Measurements from ENCODE around the gene LRMDA. TPM values are rescaled to one million over a fixed set of nuclear protein-coding genes. Genes with fewer than 3 reads are reported as not detected.

The LRMDA gene
- total and polyA plus RNA-seq, 2 of the 13 experiments (the other 11 are each of a cell fraction or from before 2014, with no cell fraction given), result 13.4 to 22.0 TPM

GRCh38 chr10:76557366-76557765, 1125.9 kb downstream of the LRMDA start:
- Histone ChIP-seq H3K9ac (ENCODE audit: insufficient read depth, low read depth, low read length) (no peak overlapping the region), H3K79me2 (ENCODE audit: insufficient read depth, low read length) (no peaks in the 10 kb centered on the region), H3K36me3 (replicated peaks in 1 of 2; ENCODE audit: control insufficient read depth in 1 of 2, insufficient read depth in 2 of 2, low read length in 2 of 2) (no peaks in the 10 kb centered on the region), H3K4me3 (replicated peaks in 1 of 3; ENCODE audit: insufficient read depth in 1 of 3, low read depth in 2 of 3, low read length in 3 of 3) (no peak overlapping the region), H2AFZ (ENCODE audit: low read length) (no peak overlapping the region), H3K4me1 (ENCODE audit: insufficient read depth, low read length) (peaks cover 33% of the 10 kb centered on the region), H3K27me3 (ENCODE audit: control insufficient read depth in 1 of 2, insufficient read depth in 2 of 2, low read length in 2 of 2) (no peaks in the 10 kb centered on the region), H4K20me1 (ENCODE audit: insufficient read depth, low read length) (no peaks in the 10 kb centered on the region), H3K27ac (ENCODE audit: extremely low read length, insufficient read depth, low read length) (no peak overlapping the region), H3K4me2 (ENCODE audit: low read depth, low read length) (no peak overlapping the region), H3K9me3 (ENCODE audit: low read length) (no peaks in the 10 kb centered on the region)
- in situ Hi-C loops (cut with HindIII; ENCODE audit: extremely low pct_ligation_motif_present, low pct_unique_long_range_greater_than_20kb), result no loop called here
- ChIA-PET CTCF (ENCODE audit: low intra/inter-chr PET ratio, low total read pairs) (no interaction called here), POLR2A (no interaction called here)
- no TSS peak for BruUV-seq (replicated peaks)
- ATAC-seq (no peak), FAIRE-seq (no peak), DNase-seq (ENCODE audit: low spot score) (no peak)
- WGBS (ENCODE audit: low lambda C conversion rate), result 87% methylated on average over 4 of the region's 4 CpGs
- intact Hi-C loops (cut with micrococcal nuclease; ENCODE audit: unreplicated experiment), result no loop called here
- TF ChIP-seq ZNF549 (CRISPR knock-in tag; IDR thresholded peaks at IDR 0.05) (no peak), FOXO4 (CRISPR knock-in tag; conservative IDR thresholded peaks at IDR 0.05) (no peak), MTA3 (CRISPR knock-in tag; IDR thresholded peaks at IDR 0.05) (no peak), ZNF761 (CRISPR knock-in tag; conservative IDR thresholded peaks at IDR 0.05) (no peak), ZFP41 (CRISPR knock-in tag; IDR thresholded peaks at IDR 0.05; ENCODE audit: borderline replicate concordance) (no peak)

GRCh38 chr10:76558586-76558985, 1127.2 kb downstream of the LRMDA start:
- no peaks in the 10 kb centered on the region for H3K27me3 ChIP-seq (ENCODE audit: control insufficient read depth in 1 of 2, insufficient read depth in 2 of 2, low read length in 2 of 2)
- ATAC-seq, result peak; percentile 69
- H3K4me1 ChIP-seq (ENCODE audit: insufficient read depth, low read length), result peaks cover 33% of the 10 kb centered on the region
- CTCF ChIA-PET (ENCODE audit: low intra/inter-chr PET ratio, low total read pairs), result no interaction called here
- DNase-seq (ENCODE audit: low spot score), result peak; percentile 45
- BruUV-seq (replicated peaks), result no TSS peak
- no peaks in the 10 kb centered on the region for H3K79me2 ChIP-seq (ENCODE audit: insufficient read depth, low read length)
- H4K20me1 ChIP-seq (ENCODE audit: insufficient read depth, low read length), result no peaks in the 10 kb centered on the region
- no peak overlapping the region for H3K27ac ChIP-seq (ENCODE audit: extremely low read length, insufficient read depth, low read length)
- 20% methylated on average over 1 of the region's 1 CpG for WGBS (ENCODE audit: low lambda C conversion rate)
- H3K36me3 ChIP-seq (replicated peaks in 1 of 2; ENCODE audit: control insufficient read depth in 1 of 2, insufficient read depth in 2 of 2, low read length in 2 of 2), result no peaks in the 10 kb centered on the region
- H3K9ac ChIP-seq (ENCODE audit: insufficient read depth, low read depth, low read length), result no peak overlapping the region
- H3K9me3 ChIP-seq (ENCODE audit: low read length), result no peaks in the 10 kb centered on the region
- no peak for FAIRE-seq
- POLR2A ChIA-PET, result no interaction called here
- in situ Hi-C loops (cut with HindIII; ENCODE audit: extremely low pct_ligation_motif_present, low pct_unique_long_range_greater_than_20kb), result no loop called here
- H3K4me3 ChIP-seq (replicated peaks in 1 of 3; ENCODE audit: insufficient read depth in 1 of 3, low read depth in 2 of 3, low read length in 3 of 3), result no peak overlapping the region
- H2AFZ ChIP-seq (ENCODE audit: low read length), result no peak overlapping the region
- H3K4me2 ChIP-seq (ENCODE audit: low read depth, low read length), result peak overlapping the region; percentile 6; the same call in 1 of the 2 replicates
- intact Hi-C loops (cut with micrococcal nuclease; ENCODE audit: unreplicated experiment), result no loop called here
- TF ChIP-seq CEBPB (IDR thresholded peaks at IDR 0.05; ENCODE audit: borderline replicate concordance, low read depth, low read length) (peak; percentile 74), ZMYM4 (CRISPR knock-in tag; IDR thresholded peaks at IDR 0.05) (peak; percentile 24; the same call in 1 of the 2 replicates), GATAD2A (CRISPR knock-in tag; IDR thresholded peaks at IDR 0.05) (0 out of 2 replicates have a peak, but pooled peaks have one; percentile 23), EP300 (IDR thresholded peaks at IDR 0.05; ENCODE audit: low read depth in 2 of 2, low read length in 2 of 2) (peak in 1 of 2 experiments; percentile 7; a peak in 1 of 4 replicates), EP300 (CRISPR knock-in tag; IDR thresholded peaks at IDR 0.05; ENCODE audit: borderline replicate concordance) (no peak), ZKSCAN5 (CRISPR knock-in tag; IDR thresholded peaks at IDR 0.05) (no peak), PPARG (CRISPR knock-in tag; conservative IDR thresholded peaks at IDR 0.05) (peak; percentile 64), FOXA1 (IDR thresholded peaks at IDR 0.05) (no peak), FOXA1 (CRISPR knock-in tag; IDR thresholded peaks at IDR 0.05) (peak; percentile 83), GRHL1 (CRISPR knock-in tag; conservative IDR thresholded peaks at IDR 0.05) (no peak), MED1 (CRISPR knock-in tag; IDR thresholded peaks at IDR 0.05) (0 out of 2 replicates have a peak, but pooled peaks have one; percentile 15), BCL6 (CRISPR knock-in tag; IDR thresholded peaks at IDR 0.05) (peak; percentile 21; the same call in 1 of the 2 replicates), NR2F6 (IDR thresholded peaks at IDR 0.05) (0 out of 2 replicates have a peak, but pooled peaks have one; percentile 25), NR2F6 (CRISPR knock-in tag; IDR thresholded peaks at IDR 0.05) (0 out of 2 replicates have a peak, but pooled peaks have one; percentile 32)

All from HepG2 (cell line).